Stimulated activated CD4-positive, alpha-beta T cell treated with anti-CD3 and anti-CD28 coated beads, TNF-alpha, amount 100 ng/mL, for 4 hours (primary cell): Measurements from ENCODE around the gene TTC7B.

ENCODE experiments used
- DNase-seq, 3 experiments: peaks; one replicate each; pipeline ENCODE4 v3.0.0-alpha.2; 2020; ENCODE audit warnings: low read depth in 3 of 3

Gene TTC7B

GRCh38 chr14:90703841-90704737 is 112.1 kb downstream of the TTC7B start:
- DNase-seq: no peak

GRCh38 chr14:90700933-90701776 is 115.1 kb downstream of the TTC7B start:
- no peak for DNase-seq

- DNase-seq: no peak
These were observed 117.2 kb downstream of the TTC7B start for GRCh38 chr14:90699016-90699415.

- DNase-seq: no peak
These were observed 117.8 kb downstream of the TTC7B start for GRCh38 chr14:90698379-90698869.

GRCh38 chr14:90697577-90698206 is 118.5 kb downstream of the TTC7B start:
- DNase-seq: peak; percentile 38 to 65 (median 63)

- DNase-seq: no peak
These were observed 119.1 kb downstream of the TTC7B start for GRCh38 chr14:90697132-90697531.

GRCh38 chr14:90696720-90697119 is 119.5 kb downstream of the TTC7B start:
- no peak for DNase-seq

- no peak for DNase-seq
These were observed 120.1 kb downstream of the TTC7B start for GRCh38 chr14:90695997-90696660.

- DNase-seq: no peak
These were observed 122.8 kb downstream of the TTC7B start for GRCh38 chr14:90693413-90693812.

- DNase-seq: no peak
These were observed 123.4 kb downstream of the TTC7B start for GRCh38 chr14:90692826-90693225.

GRCh38 chr14:90692061-90692460 is 124.2 kb downstream of the TTC7B start:
- no peak for DNase-seq

GRCh38 chr14:90691627-90692026 is 124.6 kb downstream of the TTC7B start:
- no peak for DNase-seq

- DNase-seq: no peak
These were observed 128.6 kb downstream of the TTC7B start for GRCh38 chr14:90687680-90688079.

GRCh38 chr14:90682615-90683014 is 133.6 kb downstream of the TTC7B start:
- no peak for DNase-seq

- no peak for DNase-seq
These were observed 134.3 kb downstream of the TTC7B start for GRCh38 chr14:90681929-90682328.

GRCh38 chr14:90678846-90679362 is 137.3 kb downstream of the TTC7B start:
- no peak for DNase-seq

GRCh38 chr14:90678420-90678819 is 137.8 kb downstream of the TTC7B start:
- DNase-seq: no peak

GRCh38 chr14:90677484-90678050 is 138.7 kb downstream of the TTC7B start:
- no peak for DNase-seq

GRCh38 chr14:90676912-90677311 is 139.3 kb downstream of the TTC7B start:
- DNase-seq: no peak

- no peak for DNase-seq
These were observed 139.9 kb downstream of the TTC7B start for GRCh38 chr14:90676356-90676755.

- no peak for DNase-seq
These were observed 140.8 kb downstream of the TTC7B start for GRCh38 chr14:90675399-90675798.
